HG02981 (cell line): Measurements from ENCODE around the gene BLOC1S5.
"Not testable (repeated sequence)": the region's sequence is repeated elsewhere in the genome, so short reads cannot be mapped to it uniquely, and the experiment has no call there.

Experiments
- ATAC-seq: cut with Tn5 transposase; IDR thresholded peaks from one replicate; pipeline ENCODE4 v1.9.1; 2021; ENCODE audit warnings: mild to moderate bottlenecking, moderate library complexity; ENCODE audit not compliant: unreplicated experiment

The BLOC1S5 gene

DNA sequence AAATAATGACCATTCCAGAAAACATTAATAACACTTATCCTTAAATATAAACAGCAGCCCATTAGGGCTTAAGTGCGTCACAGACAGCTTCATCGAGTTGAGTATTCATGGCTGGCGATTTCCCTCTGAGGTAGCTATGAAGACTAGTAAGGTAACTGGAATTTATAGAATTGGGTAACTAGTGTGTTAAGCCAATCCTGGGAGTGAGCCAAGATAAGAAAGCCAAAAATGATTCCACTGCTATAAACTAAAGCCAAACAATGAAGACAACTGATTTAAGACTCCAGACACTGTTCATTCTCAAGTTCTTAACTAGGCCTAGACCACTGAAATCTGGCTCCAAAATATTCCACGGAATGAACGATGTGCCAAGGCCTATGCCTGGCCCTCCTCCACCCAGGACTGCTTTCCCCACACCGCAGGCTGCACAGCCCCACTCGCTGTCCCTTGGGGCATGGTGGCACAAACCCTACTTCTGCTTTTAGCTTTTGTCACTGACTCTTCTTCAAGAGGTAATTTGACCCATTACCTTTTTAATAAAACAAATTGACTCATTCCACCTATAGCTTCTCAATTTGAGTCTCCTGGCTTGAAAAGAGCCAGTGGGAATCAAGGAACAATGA is 66.0 kb downstream of the BLOC1S5 start:
- ATAC-seq: no peak

DNA sequence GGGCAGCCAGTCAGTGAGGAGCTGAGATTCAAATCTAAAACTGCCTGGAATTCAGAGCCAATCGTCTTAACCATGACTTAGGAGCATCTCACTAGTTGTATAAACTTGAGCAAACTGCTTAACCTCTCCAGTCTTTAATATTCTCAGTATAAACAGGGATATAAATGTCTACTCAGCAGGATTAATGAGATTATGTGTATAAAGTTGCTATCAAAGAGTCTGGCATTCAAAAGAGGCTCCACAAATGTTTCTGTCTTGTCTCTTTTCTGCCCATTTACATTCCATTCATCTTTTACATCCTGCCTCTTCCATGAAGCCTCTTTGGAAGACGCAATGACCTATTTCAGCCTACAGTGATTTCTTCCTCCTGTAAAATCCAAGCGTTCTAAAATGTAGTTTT is 66.9 kb downstream of the BLOC1S5 start:
- ATAC-seq: no peak

DNA sequence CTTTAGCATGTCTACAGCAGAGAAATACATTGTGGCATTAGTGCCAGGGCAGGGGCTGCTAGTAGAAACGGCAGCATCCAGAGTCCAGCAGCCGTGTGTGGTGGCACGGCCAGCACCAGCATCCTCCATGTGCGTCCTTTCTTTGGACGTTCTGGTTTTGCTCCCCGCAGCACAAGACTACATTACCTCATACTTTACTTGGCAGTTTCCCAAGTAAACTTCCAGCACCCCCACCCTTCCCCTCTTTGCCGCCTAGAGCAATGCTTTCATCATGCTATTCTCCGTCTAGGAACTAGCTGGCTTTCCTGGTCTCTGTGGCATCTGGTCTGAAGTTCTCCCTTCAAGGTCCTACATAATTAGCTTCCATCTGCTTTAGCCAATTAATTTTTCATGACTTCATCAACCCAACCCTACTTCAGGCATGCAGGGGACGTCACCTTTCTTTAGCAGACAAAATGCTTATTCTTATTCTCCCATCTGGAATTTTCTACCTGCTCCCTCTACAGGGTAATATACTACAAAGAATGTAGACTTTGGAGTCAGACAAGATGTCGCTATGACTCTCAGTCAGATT is 67.6 kb downstream of the BLOC1S5 start:
- ATAC-seq: no peak

DNA sequence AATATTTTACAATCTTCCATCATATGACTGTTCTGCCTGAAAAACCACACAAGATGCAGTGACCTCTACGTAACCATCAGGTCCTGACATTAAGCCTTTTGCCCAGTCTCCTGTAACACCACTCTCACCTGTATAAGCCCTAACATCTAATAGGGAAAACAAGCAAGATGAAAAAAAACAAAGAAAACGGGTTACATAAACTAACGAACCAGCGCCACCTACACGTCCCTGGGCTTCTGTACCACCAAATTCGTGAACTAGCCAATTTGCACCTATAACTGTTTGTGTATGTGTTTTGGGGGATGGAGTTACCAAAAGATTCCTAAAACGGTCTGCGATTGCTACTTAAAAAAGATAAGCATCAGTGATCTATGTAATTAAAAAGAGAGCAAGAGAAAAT is 70.2 kb downstream of the BLOC1S5 start:
- ATAC-seq: no peak

DNA sequence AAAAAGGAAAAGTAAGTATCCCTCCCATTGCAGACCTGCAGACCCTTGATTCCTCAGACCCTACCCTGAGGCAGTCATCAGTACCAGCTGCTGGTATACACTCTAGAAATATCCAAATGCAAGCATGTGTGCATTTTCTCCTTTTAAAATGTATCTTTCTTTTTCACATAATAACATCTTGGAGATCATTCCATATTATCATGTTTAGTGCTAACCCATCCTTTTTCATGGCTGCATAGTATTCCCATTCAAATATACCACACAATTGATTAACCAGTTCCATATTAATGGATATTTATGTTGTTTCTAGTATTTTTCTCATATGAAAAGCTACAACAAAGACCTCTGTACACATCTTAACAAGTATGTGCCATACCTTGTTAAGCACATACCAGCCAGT is 70.8 kb downstream of the BLOC1S5 start:
- no peak for ATAC-seq

DNA sequence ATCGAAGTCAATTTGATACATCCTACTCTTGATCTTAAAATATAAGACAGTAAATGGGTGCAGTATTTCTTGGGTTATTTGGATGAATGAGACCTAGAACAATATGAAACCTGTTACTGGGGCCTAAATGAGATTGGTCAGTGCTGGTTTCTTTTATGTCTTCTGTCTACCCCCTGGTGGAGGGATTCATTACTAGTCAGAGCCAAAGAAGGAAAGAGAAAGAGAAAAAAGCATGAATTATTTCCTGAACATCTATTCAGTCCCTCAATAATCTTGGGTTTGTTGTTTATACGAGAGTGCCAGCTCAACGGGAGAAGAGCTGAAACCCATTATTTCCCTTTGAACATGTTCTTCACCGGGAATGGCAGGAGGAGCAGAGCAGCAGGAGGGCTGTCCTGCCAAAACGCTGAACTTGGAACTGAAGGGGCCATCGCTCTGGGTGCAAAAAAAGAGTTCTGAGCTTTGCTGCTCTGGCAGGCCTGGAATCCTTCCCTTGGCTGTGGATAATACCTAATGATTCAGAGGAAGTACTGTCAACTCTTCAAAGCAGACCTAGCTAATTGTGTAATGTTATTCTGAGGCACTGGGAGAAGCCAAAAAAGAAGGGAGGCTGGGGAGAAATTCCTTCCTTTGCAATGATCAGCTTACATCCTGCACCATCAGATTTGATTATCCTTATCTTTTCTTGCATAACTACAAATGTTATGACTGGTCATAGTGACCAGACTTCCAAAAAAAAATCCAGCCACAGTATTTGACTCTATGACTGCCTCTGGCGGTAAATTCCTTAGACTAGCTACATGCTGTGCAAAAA is 72.0 kb downstream of the BLOC1S5 start:
- peak; percentile 90 for ATAC-seq

DNA sequence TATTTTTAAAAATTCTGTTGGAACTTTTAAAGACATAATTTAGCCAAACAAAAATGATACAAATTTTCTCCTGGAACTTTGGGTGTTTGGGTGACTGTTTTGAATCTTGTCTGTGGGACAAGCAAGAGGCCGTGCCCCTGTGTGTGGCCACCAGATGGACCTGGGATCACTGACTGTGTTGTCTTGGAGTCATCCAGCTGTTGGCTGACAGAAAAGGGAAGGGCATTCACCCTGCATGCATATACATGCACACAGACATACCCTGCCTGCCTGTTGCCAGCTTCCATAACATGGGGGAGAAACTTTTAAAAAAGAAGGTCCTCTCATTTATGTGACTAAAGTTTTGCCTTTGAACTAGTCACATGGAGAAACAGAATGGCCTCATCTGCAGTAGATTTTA is 72.7 kb downstream of the BLOC1S5 start:
- ATAC-seq: no peak

DNA sequence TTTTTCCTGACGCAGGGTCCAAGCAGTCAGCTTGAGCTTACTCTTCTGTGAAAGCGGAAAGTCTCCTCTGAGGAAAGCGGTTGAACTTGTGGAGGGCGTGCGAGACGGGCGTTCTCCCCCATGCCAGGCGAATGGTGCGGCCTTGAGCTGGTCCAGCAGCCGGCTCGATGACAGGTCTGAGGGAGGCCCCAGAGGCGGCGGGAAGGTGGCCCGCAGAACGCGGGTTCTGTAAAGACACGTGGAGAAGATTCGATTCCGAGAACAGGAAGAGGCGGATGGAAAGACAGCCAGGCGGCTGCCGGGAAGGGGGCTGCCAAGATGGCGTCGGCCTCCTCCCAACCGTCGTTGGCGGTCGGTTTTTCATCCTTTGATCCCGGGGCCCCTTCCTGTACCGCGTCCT is 78.0 kb downstream of the BLOC1S5 start:
- ATAC-seq: no peak

DNA sequence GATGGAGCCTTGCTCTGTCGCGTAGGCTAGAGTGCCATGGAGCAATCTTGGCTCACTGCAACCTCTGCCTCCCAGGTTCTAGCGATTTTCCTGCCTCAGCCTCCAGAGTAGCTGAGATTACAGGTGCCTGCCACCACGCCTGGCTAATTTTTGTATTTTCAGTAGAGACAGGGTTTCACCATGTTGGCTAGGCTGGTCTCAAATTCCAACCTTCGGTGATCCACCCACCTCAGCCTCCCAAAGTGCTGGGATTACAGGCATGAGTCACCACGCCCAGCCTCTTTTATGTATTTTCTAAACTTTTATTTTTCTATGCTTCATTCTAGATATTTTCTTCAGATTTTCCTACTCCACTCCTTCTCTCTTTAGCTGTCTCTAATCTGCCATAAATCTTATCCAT is 80.2 kb downstream of the BLOC1S5 start:
- not testable (repeated sequence) for ATAC-seq

DNA sequence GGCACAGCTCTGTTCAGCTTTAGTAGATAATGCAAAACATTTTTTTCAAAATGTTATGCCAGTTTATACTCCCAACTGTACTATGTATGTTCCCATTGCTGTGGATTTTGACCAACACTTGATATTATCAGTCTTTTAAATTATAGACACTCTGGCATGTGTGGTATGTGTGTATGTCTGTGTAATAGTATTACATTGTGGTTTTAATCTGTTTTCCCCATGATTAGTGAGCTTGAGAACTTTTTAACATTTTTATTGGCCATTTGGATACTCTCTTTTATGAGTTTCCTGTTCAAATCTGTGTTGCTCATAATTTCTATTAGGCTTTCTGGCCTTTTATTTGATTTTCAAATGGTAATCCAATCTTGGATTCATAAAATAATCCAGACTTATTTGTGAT is 84.4 kb downstream of the BLOC1S5 start:
- ATAC-seq: no peak

DNA sequence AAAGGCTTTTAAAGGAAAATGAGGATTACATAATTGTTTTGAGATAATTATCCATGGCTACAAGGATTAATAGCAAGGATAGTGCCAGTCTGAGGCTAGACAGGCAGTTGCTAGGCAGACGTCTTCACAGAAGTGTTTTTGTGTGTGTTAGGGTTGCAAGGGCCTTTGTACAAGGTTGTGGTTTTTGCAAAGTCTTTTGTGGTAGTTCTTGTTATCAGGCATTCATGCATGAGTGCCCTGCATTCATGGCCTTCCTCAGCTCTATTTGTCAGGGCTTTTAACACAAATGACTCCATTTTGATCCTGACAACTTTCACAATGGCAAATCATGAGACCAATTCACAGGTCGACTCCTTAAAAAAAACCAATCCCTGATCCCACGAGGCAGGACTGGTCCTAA is 85.5 kb downstream of the BLOC1S5 start:
- peak; percentile 79 for ATAC-seq

DNA sequence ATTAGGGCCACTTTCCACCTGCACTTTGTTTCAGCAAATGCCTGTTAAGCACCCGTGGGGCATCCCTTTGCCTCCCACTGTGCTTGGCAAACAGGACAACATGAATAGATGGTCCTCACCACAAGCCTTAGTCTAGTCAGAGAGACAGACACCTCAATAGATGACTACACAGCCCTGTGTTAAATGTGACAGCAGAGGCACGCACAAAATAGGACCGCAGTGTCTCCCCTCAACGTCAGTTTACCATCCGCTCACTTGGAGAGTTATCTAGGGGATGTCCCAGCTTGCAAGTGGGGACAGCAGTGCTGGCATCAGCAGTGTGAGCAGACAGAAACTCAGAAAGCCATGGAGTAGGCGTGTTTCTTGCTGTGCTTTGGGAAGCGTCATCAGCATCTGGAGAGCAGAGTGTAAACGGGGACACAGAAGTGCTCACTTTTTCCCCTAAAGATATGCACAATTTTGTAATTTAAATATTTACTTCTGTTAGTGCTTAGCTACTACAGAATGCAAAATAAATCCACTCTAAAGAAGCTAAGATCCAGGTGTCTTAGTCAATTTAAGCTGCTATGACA is 87.6 kb downstream of the BLOC1S5 start:
- ATAC-seq: no peak

DNA sequence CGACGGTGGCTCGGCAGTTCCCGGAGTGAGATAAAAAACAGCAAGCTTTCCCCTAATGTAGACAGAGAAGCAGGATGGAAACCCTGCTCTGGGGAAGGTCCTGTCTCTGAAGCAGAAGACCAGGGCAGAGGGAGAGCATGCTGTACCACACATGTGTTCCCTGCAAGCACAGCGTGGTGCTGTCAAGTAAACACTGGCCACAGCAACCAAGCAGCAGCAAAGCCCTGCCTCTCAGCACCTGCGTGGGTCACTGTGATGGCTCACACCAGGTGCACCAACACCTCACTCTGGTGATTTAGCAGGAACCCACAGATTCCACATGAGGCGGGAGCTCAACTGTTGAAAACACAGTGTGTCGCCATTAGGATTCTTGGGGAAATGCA is 88.4 kb downstream of the BLOC1S5 start:
- peak; percentile 46 for ATAC-seq

DNA sequence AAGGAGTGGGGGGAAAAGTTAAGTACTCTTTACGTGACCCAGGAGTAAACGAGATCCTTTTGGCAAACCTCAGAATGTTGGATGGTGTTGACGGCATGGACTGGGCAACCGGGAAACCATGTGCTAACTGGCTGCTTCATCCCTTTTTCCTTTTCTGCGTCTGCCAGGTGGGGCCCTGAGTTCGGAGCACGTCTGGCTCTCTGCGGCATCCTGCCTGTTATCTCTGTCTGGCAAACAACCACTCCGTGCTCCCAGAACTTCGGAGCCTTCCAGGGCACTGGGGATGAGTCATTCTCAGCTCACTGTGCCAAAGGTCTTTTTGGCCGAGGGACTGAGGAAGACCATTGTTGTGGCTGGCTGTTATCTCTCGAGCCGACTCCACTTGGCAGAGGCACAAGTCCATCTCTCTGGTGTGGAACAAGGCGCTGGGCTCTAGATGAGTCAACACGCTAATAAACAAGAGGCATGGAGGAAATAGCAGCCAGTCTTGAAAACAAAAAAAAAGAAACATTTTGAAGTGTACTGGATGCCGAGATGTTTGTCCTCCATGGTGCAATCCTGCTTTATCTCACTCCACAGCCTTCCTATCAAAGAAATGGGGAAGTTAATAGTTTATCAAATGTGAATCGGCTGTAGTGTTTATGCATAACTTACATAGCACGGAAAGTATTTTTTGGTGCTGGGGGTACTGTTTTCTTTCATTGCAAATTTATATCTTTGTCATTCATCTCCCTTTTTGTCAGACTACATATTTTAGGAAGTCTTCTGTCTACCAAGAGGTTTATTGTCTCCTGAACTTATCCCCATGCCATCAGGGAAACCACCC is 89.0 kb downstream of the BLOC1S5 start:
- no peak for ATAC-seq

DNA sequence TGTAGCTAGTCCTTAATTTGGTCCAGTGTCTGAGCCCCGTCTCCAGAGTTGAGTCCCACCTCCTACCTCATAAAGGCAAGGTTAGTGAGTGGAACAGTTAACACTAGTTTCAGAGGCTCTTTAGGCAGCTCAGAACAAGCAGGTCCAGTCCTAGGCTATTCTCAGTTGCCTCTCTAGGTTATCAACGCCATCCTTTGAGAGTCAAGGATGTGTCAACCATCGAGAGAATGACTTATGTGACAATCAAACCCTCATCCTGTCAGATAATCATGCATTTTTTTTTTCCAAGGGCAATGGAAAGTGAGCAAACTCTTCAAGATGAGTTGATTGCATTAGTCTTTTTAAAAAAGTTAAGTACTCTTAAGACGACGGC is 89.6 kb downstream of the BLOC1S5 start:
- no peak for ATAC-seq

DNA sequence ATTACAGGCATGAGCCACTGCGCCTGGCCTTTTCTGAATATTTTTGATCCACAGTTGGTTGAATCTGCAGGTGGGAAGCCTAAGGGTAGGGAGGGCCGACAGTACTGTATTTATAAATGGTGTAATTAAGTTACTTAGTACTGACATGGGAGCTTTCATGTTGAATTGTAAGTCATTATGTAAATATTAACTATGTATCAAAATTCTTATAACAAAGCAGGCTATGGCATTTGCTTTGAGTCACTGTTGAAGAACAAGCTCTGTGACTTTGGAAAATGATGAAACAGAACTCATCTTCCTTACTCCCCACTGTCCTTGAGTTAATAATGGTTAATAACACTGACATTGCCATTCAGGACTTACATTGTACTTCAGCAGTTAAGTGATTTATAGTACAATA is 90.6 kb downstream of the BLOC1S5 start:
- no peak for ATAC-seq

DNA sequence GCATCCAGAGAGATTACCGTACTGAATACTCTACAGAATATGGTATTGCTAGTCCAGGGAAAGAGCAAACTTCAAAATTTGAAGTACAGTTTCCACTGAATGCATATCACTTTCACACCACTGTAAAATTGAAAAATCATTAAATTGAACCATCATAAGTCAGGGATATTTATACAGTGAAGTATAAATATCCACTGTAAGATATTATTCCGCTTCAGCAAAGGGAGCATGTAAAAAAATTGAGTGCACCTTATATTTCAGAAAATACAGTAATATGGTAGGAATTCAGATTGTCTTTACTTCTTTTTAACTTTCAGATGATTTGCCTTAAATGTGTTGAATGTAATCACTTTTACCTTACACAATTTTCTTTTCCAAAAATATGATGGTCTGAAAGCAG is 92.7 kb downstream of the BLOC1S5 start:
- no peak for ATAC-seq

DNA sequence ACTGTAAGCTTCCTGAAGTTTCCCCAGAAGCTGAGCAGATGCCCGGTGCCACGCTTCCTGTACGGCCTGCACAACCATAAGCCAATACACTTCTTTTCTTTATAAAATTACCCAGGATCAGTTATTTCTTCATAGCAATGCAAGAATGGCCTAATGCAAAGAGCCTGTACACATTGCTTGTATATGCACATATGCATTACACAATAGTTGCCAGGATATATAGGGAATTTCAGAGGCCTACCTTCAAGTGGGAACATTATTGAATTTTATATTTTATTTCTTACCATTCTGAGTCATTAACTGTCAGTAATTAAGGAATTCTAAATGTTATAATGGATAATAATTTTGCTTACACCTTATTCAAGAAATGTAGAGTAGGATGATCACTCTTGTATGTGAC is 93.6 kb downstream of the BLOC1S5 start:
- ATAC-seq: no peak
